Right atrium auricular region (tissue), 2 donors: ENCODE measurements around the gene CCDC77. TPM values are rescaled to one million over a fixed set of nuclear protein-coding genes. Genes with fewer than 3 reads are reported as not detected.
A peak's percentile ranks its signal among the peaks of the same experiment; 100 is the strongest.

Experiments used
- DNase-seq: peaks from one replicate; pipeline ENCODE4 v3.0.0-alpha.2; 2019; ENCODE audit warnings: low spot score
- H3K27ac ChIP-seq, 2 donors: fragments of 200-600 bp; sonication (generic); 1 replicate in 1 of 2; 2 replicates in 1 of 2; pipeline ENCODE4 v1.5.1; 2016 to 2019
- H3K27me3 ChIP-seq, 2 donors: fragments of 200-600 bp; sonication (generic); one replicate each; pipeline versions ENCODE4 v1.5.1 to v1.6.0; 2017 to 2019
- H3K36me3 ChIP-seq: fragments of 200-600 bp; sonication (generic); one replicate; pipeline ENCODE4 v1.5.1; 2016
- H3K4me1 ChIP-seq, 2 donors: fragments of 200-600 bp; sonication (generic); one replicate each; pipeline versions ENCODE4 v1.5.1 to v1.6.0; 2017 to 2019
- H3K4me3 ChIP-seq, 2 donors: fragments of 200-600 bp; sonication (generic); 1 replicate in 1 of 2; 2 replicates in 1 of 2; pipeline ENCODE4 v1.5.1; 2017 to 2019; ENCODE audit warnings: mild to moderate bottlenecking in 1 of 2, moderate library complexity in 1 of 2
- H3K9me3 ChIP-seq, 2 donors: fragments of 200-600 bp; sonication (generic); one replicate each; pipeline ENCODE4 v1.5.1; 2019
- total RNA-seq, 2 donors: library from RNA; depleted of rRNA; stranded (reverse); fragments of >200 nt; gene quantifications; one replicate each; pipeline ENCODE4 v1.1.0, GENCODE V29; 2016
- TF ChIP-seq, protein P1 (sequence below), 2 donors: fragments of 200-600 bp; sonication (generic); IDR thresholded peaks; one replicate each; pipeline ENCODE4 v1.5.1; 2019; ENCODE audit warnings: antibody characterized with exemption in 2 of 2

Gene CCDC77
- total RNA-seq, 2 donors from 2014 or later = 2.6 to 3.2 TPM

DNA sequence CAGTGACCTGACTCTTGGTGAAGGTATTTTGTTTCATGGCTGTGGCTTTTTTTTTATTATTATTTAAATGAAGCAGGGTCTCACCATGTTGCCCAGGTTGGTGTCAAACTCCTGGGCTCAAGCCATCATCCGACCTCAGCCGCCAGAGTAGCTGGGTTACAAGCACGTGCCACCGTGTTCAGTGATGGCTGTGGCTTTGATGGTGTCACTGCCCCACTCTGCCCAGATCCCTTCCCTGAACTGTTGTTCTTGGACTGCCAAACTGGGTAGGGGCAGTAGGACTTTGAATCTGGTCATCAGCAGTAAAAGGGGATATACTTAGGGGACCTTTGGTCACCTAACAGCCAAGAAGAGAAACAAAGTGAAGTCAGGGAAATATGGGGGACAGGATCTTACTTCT lies 77.7 kb downstream of the CCDC77 start:
- H3K27ac ChIP-seq = peak overlapping the region; percentile 90

GRCh38 chr12:480831-481816 lies 79.7 kb downstream of the CCDC77 start:
- no peaks in the 10 kb centered on the region for H3K9me3 ChIP-seq
- H3K4me1 ChIP-seq = peaks cover 0 to 38% of the 10 kb centered on the region in 2 donors
- TF ChIP-seq, protein P1, sequence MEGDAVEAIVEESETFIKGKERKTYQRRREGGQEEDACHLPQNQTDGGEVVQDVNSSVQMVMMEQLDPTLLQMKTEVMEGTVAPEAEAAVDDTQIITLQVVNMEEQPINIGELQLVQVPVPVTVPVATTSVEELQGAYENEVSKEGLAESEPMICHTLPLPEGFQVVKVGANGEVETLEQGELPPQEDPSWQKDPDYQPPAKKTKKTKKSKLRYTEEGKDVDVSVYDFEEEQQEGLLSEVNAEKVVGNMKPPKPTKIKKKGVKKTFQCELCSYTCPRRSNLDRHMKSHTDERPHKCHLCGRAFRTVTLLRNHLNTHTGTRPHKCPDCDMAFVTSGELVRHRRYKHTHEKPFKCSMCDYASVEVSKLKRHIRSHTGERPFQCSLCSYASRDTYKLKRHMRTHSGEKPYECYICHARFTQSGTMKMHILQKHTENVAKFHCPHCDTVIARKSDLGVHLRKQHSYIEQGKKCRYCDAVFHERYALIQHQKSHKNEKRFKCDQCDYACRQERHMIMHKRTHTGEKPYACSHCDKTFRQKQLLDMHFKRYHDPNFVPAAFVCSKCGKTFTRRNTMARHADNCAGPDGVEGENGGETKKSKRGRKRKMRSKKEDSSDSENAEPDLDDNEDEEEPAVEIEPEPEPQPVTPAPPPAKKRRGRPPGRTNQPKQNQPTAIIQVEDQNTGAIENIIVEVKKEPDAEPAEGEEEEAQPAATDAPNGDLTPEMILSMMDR (IDR thresholded peaks at IDR 0.05) = no peak
- H3K27ac ChIP-seq = peak overlapping the region; percentile 90
- H3K27me3 ChIP-seq = no peaks in the 10 kb centered on the region
- peak; percentile 89 for DNase-seq
- no peak overlapping the region for H3K4me3 ChIP-seq
- no peaks in the 10 kb centered on the region for H3K36me3 ChIP-seq

More for the DNA sequence above, 77.7 kb downstream of the CCDC77 start:
- H3K4me1 ChIP-seq = peaks cover 0 to 42% of the 10 kb centered on the region in 2 donors
- TF ChIP-seq, protein P1 (IDR thresholded peaks at IDR 0.05) = no peak
- H3K9me3 ChIP-seq = no peaks in the 10 kb centered on the region
- no peaks in the 10 kb centered on the region for H3K27me3 ChIP-seq
- no peak for DNase-seq
- no peaks in the 10 kb centered on the region for H3K36me3 ChIP-seq
- H3K4me3 ChIP-seq = no peak overlapping the region

DNA sequence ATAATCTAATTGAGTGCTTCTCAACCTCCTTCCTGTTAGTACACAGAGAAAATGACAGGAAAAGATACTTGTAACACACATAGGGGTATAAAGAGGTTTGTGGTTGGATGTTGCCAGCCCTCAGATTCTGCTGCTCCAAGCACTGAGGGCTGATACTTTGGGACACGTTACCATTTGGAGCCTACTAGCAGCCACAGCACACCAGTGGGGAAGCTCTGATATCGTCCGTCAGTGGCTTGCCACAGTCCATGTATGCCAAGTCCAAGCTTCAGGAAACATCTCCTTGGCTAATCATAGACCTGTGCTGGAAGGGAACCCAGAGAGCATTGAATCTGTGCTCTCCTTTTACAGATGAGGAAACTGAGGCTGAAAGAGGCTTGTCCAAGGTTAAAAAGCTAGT lies 80.6 kb downstream of the CCDC77 start:
- Histone ChIP-seq H3K27ac (peak overlapping the region; percentile 90), H3K4me1 (peaks cover 0 to 38% of the 10 kb centered on the region in 2 donors), H3K36me3 (no peaks in the 10 kb centered on the region), H3K27me3 (no peaks in the 10 kb centered on the region), H3K9me3 (no peaks in the 10 kb centered on the region), H3K4me3 (no peak overlapping the region)
- TF ChIP-seq, protein P1 (IDR thresholded peaks at IDR 0.05) = no peak
- DNase-seq = no peak

DNA sequence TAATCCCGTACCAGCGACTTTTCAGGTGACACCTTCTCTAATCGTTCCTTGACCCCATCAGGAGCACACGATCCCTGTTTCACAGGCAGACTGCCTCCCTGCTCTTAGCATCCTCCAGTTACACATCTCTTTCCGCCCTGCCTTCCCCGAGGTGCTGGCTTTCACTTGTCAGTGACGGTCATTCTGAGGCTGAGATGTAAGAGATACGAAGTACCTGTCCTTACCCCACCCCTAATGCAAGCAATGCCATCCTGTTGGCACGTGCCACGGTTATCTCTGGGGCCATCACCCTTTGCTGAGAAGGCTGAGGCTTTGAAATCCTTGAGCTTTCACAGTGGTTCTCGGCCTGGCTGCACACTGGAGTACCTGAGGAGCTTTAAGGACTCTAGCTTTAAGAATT lies 82.7 kb downstream of the CCDC77 start:
- no peak for DNase-seq
- no peak overlapping the region for H3K27ac ChIP-seq
- H3K4me1 ChIP-seq = peaks cover 0 to 35% of the 10 kb centered on the region in 2 donors
- no peak overlapping the region for H3K4me3 ChIP-seq
- TF ChIP-seq, protein P1 (IDR thresholded peaks at IDR 0.05) = no peak
- H3K27me3 ChIP-seq = no peaks in the 10 kb centered on the region
- H3K9me3 ChIP-seq = no peaks in the 10 kb centered on the region
- H3K36me3 ChIP-seq = no peaks in the 10 kb centered on the region

- TF ChIP-seq, protein P1 (IDR thresholded peaks at IDR 0.05) = no peak
- Histone ChIP-seq H3K27ac (no peak overlapping the region), H3K27me3 (no peaks in the 10 kb centered on the region), H3K9me3 (peaks cover 0 to 15% of the 10 kb centered on the region in 2 donors), H3K36me3 (no peaks in the 10 kb centered on the region), H3K4me3 (no peak overlapping the region), H3K4me1 (no peaks in the 10 kb centered on the region)
- DNase-seq = no peak
Measured at GRCh38 chr12:490260-490659, 88.8 kb downstream of the CCDC77 start.

Other genes starting within 250 kb of the CCDC77 start
- 1 to 10 TPM in 1 of 2 donors, not detected in 1; 1.1 TPM for gene SLC6A12, start 187.5 kb upstream of the CCDC77 start, total RNA-seq
- 1 to 10 TPM; 2.1 to 2.3 TPM for gene SLC6A13, start 138.8 kb upstream of the CCDC77 start, total RNA-seq
- gene KDM5A, start 12.3 kb upstream of the CCDC77 start, total RNA-seq = 10 to 100 TPM; 19.3 to 20.9 TPM
- 10 to 100 TPM; 19.3 to 29.0 TPM for gene B4GALNT3, start 58.3 kb downstream of the CCDC77 start, total RNA-seq